ENCODE results near the gene XPO5. TPM values are rescaled to one million over a fixed set of nuclear protein-coding genes. Genes with fewer than 3 reads are reported as not detected.

XPO5 gene
- total and polyA plus RNA-seq, 2 experiments from 2014 or later = 28.5 to 95.2 TPM

DNA sequence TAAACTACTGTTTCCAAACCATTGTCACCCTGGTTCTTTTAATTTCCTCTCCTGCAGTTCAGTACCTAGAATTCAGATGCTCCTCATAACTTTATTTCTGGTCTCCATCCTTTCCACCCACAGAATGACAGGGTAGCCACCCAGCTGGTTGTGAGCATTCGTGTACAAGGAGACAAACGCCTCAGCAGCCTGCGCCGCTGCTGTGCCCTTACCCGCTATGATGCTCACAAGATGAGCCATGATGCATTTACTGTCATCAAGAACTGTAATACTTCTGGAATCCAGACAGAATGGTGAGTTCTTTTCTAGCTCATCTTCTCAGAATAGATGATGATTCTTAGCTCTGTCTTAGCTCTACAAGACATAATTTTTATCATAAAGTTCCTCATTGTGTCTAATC, 34.6 kb upstream of the XPO5 start:
- no peaks in the 10 kb centered on the region for H3K79me2 ChIP-seq (replicated peaks; ENCODE audit: insufficient read depth)
- no peak for TF ChIP-seq JUNB (IDR thresholded peaks at IDR 0.05; ENCODE audit: unreplicated experiment)
- TF ChIP-seq REST (IDR thresholded peaks at IDR 0.05; ENCODE audit: unreplicated experiment) = no peak
- TF ChIP-seq ZNF114 (CRISPR knock-in tag; IDR thresholded peaks at IDR 0.05) = no peak
- TF ChIP-seq, protein P1, sequence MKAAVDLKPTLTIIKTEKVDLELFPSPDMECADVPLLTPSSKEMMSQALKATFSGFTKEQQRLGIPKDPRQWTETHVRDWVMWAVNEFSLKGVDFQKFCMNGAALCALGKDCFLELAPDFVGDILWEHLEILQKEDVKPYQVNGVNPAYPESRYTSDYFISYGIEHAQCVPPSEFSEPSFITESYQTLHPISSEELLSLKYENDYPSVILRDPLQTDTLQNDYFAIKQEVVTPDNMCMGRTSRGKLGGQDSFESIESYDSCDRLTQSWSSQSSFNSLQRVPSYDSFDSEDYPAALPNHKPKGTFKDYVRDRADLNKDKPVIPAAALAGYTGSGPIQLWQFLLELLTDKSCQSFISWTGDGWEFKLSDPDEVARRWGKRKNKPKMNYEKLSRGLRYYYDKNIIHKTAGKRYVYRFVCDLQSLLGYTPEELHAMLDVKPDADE (IDR thresholded peaks at IDR 0.05) = no peak
- no peak for TF ChIP-seq NANOG (IDR thresholded peaks at IDR 0.05; ENCODE audit: borderline replicate concordance)
- TF ChIP-seq EZH2 (IDR thresholded peaks at IDR 0.05; ENCODE audit: low read depth, unreplicated experiment) = no peak
- no peak for TF ChIP-seq EZH2phosphoT487 (IDR thresholded peaks at IDR 0.05; ENCODE audit: unreplicated experiment)
- no peak for TF ChIP-seq CREB1 (CRISPR knock-in tag; IDR thresholded peaks at IDR 0.05; ENCODE audit: low read depth)
- TF ChIP-seq, protein P2, sequence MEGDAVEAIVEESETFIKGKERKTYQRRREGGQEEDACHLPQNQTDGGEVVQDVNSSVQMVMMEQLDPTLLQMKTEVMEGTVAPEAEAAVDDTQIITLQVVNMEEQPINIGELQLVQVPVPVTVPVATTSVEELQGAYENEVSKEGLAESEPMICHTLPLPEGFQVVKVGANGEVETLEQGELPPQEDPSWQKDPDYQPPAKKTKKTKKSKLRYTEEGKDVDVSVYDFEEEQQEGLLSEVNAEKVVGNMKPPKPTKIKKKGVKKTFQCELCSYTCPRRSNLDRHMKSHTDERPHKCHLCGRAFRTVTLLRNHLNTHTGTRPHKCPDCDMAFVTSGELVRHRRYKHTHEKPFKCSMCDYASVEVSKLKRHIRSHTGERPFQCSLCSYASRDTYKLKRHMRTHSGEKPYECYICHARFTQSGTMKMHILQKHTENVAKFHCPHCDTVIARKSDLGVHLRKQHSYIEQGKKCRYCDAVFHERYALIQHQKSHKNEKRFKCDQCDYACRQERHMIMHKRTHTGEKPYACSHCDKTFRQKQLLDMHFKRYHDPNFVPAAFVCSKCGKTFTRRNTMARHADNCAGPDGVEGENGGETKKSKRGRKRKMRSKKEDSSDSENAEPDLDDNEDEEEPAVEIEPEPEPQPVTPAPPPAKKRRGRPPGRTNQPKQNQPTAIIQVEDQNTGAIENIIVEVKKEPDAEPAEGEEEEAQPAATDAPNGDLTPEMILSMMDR (conservative IDR thresholded peaks at IDR 0.05; ENCODE audit: low read depth in 2 of 2) = no peak
- TF ChIP-seq, protein P3, sequence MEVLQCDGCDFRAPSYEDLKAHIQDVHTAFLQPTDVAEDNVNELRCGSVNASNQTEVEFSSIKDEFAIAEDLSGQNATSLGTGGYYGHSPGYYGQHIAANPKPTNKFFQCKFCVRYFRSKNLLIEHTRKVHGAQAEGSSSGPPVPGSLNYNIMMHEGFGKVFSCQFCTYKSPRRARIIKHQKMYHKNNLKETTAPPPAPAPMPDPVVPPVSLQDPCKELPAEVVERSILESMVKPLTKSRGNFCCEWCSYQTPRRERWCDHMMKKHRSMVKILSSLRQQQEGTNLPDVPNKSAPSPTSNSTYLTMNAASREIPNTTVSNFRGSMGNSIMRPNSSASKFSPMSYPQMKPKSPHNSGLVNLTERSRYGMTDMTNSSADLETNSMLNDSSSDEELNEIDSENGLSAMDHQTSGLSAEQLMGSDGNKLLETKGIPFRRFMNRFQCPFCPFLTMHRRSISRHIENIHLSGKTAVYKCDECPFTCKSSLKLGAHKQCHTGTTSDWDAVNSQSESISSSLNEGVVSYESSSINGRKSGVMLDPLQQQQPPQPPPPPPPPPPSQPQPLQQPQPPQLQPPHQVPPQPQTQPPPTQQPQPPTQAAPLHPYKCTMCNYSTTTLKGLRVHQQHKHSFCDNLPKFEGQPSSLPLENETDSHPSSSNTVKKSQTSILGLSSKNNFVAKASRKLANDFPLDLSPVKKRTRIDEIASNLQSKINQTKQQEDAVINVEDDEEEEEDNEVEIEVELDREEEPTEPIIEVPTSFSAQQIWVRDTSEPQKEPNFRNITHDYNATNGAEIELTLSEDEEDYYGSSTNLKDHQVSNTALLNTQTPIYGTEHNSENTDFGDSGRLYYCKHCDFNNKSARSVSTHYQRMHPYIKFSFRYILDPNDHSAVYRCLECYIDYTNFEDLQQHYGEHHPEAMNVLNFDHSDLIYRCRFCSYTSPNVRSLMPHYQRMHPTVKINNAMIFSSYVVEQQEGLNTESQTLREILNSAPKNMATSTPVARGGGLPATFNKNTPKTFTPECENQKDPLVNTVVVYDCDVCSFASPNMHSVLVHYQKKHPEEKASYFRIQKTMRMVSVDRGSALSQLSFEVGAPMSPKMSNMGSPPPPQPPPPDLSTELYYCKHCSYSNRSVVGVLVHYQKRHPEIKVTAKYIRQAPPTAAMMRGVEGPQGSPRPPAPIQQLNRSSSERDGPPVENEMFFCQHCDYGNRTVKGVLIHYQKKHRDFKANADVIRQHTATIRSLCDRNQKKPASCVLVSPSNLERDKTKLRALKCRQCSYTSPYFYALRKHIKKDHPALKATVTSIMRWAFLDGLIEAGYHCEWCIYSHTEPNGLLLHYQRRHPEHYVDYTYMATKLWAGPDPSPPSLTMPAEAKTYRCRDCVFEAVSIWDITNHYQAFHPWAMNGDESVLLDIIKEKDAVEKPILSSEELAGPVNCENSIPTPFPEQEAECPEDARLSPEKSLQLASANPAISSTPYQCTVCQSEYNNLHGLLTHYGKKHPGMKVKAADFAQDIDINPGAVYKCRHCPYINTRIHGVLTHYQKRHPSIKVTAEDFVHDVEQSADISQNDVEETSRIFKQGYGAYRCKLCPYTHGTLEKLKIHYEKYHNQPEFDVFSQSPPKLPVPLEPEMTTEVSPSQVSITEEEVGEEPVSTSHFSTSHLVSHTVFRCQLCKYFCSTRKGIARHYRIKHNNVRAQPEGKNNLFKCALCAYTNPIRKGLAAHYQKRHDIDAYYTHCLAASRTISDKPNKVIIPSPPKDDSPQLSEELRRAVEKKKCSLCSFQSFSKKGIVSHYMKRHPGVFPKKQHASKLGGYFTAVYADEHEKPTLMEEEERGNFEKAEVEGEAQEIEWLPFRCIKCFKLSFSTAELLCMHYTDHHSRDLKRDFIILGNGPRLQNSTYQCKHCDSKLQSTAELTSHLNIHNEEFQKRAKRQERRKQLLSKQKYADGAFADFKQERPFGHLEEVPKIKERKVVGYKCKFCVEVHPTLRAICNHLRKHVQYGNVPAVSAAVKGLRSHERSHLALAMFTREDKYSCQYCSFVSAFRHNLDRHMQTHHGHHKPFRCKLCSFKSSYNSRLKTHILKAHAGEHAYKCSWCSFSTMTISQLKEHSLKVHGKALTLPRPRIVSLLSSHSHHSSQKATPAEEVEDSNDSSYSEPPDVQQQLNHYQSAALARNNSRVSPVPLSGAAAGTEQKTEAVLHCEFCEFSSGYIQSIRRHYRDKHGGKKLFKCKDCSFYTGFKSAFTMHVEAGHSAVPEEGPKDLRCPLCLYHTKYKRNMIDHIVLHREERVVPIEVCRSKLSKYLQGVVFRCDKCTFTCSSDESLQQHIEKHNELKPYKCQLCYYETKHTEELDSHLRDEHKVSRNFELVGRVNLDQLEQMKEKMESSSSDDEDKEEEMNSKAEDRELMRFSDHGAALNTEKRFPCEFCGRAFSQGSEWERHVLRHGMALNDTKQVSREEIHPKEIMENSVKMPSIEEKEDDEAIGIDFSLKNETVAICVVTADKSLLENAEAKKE (CRISPR knock-in tag; IDR thresholded peaks at IDR 0.05) = no peak
- TF ChIP-seq STAT1 (IDR thresholded peaks at IDR 0.05; ENCODE audit: unreplicated experiment) = no peak
- no peak for TF ChIP-seq POLR2AphosphoS5 (IDR thresholded peaks at IDR 0.05; ENCODE audit: low read depth)
- TF ChIP-seq ZNF331 (CRISPR knock-in tag; IDR thresholded peaks at IDR 0.05; ENCODE audit: low read depth) = no peak
- Mint-ChIP-seq H3K4me1 (no peaks in the 10 kb centered on the region), H3K27me3 (ENCODE audit: insufficient read depth, low read depth, poor library complexity) (peaks cover 2% of the 10 kb centered on the region), H3K9me3 (no peaks in the 10 kb centered on the region; the same call in 2 of the 3 replicates), H3K36me3 (ENCODE audit: low read depth) (peaks cover 16% of the 10 kb centered on the region; the same call in 2 of the 3 replicates), H3K4me3 (no peak overlapping the region), H3K27ac (no peak overlapping the region)
- H3K27me3 ChIP-seq (ENCODE audit: insufficient read depth) = no peaks in the 10 kb centered on the region
- ATAC-seq (no peak), DNase-seq (ENCODE audit: low spot score) (no peak)
- H2AFZ ChIP-seq = no peak overlapping the region
- H3K9me2 ChIP-seq (ENCODE audit: insufficient read depth) = no peaks in the 10 kb centered on the region
- no peak overlapping the region for H3K4me2 ChIP-seq
- H3K36me3 ChIP-seq (ENCODE audit: insufficient read depth) = peaks cover 8% of the 10 kb centered on the region; the same call in 1 of the 2 replicates
- no peak overlapping the region for H3K4me3 ChIP-seq
- H4K20me1 ChIP-seq (replicated peaks; ENCODE audit: insufficient read depth) = no peaks in the 10 kb centered on the region; the same call in 1 of the 2 replicates
- H3K4me1 ChIP-seq (ENCODE audit: insufficient read depth) = no peaks in the 10 kb centered on the region
- no peak overlapping the region for H3K27ac ChIP-seq (ENCODE audit: low read depth)
- H3F3A ChIP-seq (replicated peaks; ENCODE audit: low read depth) = no peaks in the 10 kb centered on the region
